NT2/D1 (cell line): ENCODE results near the gene CMBL.

Experiments
- DNase-seq: peaks from one replicate; pipeline ENCODE4 v3.0.0-alpha.2; 2011; ENCODE audit warnings: low read depth, low spot score
- H3K27me3 ChIP-seq: 2 replicates; pipeline ENCODE4 v1.6.0; 2011; ENCODE audit warnings: mild to moderate bottlenecking; ENCODE audit not compliant: insufficient read length, insufficient read depth
- H3K36me3 ChIP-seq: 2 replicates; pipeline ENCODE4 v1.6.1; 2011; ENCODE audit warnings: mild to moderate bottlenecking, low read length, mixed read lengths; ENCODE audit not compliant: insufficient read depth, insufficient read length
- H3K4me1 ChIP-seq: 2 replicates; pipeline ENCODE4 v1.5.1; 2011; ENCODE audit not compliant: insufficient read depth, insufficient read length
- H3K4me3 ChIP-seq: 2 replicates; pipeline ENCODE4 v1.5.1; 2011; ENCODE audit warnings: low read depth; ENCODE audit not compliant: insufficient read length
- H3K9ac ChIP-seq: 2 replicates; pipeline ENCODE4 v1.6.0; 2011; ENCODE audit warnings: low read depth; ENCODE audit not compliant: insufficient read length
- H3K9me3 ChIP-seq: 2 replicates; pipeline ENCODE4 v1.5.1; 2011; ENCODE audit warnings: mild to moderate bottlenecking, low read length; ENCODE audit not compliant: insufficient read depth
- SUZ12 ChIP-seq: IDR thresholded peaks from 2 replicates; pipeline ENCODE4 v1.6.1; 2011; ENCODE audit not compliant: insufficient read length, insufficient read depth; ENCODE audit errors: extremely low read depth
- YY1 ChIP-seq: IDR thresholded peaks from 2 replicates; pipeline ENCODE4 v1.6.1; 2011; ENCODE audit not compliant: insufficient read length, insufficient read depth
- ZNF274 ChIP-seq: IDR thresholded peaks from 2 replicates; pipeline ENCODE4 v1.6.1; 2011; ENCODE audit warnings: mild to moderate bottlenecking, low read depth, low read length

The CMBL gene

DNA sequence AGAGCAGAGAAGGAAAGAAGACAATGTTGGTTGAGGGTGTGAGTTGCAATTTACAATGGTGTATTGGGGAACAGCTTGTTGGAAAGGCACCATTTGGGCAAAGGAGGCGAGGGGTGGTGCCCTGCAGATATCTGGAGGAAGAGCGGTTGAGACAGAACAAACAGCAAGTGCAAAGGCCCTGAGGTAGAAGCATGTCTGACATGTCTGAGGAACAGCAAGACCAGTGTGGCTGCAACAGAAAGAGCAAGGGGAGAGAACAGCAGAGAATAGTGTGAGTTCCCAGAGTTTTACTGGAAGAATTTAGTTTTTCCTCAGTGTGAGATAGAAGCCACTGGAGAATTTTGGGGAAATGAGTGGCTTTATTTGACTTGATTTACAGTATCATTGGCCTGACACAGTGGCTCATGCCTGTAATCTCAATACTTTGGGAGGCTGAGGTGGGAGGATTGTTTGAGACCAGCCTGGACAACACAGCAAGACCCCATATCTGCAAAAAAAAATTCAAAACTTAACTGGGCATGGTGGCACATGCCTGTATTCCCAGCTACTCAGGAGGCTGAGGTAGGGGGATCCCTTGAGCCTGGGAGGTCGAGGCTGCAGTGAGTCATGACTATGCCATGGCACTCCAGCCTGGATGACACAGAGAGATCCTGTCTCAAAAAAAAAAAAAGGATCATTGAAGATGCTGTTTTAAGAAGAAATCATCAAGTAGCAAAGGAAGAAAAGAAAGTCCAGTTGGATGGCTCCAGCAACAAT, 13.6 kb downstream of the CMBL start:
- no peak overlapping the region for H3K9ac ChIP-seq
- no peaks in the 10 kb centered on the region for H3K27me3 ChIP-seq
- H3K9me3 ChIP-seq: no peaks in the 10 kb centered on the region
- H3K4me3 ChIP-seq: no peak overlapping the region
- H3K4me1 ChIP-seq: peaks cover 2% of the 10 kb centered on the region
- H3K36me3 ChIP-seq: peaks cover 8% of the 10 kb centered on the region
- no peak for DNase-seq
- TF ChIP-seq ZNF274 (no peak), SUZ12 (no peak), YY1 (no peak)

DNA sequence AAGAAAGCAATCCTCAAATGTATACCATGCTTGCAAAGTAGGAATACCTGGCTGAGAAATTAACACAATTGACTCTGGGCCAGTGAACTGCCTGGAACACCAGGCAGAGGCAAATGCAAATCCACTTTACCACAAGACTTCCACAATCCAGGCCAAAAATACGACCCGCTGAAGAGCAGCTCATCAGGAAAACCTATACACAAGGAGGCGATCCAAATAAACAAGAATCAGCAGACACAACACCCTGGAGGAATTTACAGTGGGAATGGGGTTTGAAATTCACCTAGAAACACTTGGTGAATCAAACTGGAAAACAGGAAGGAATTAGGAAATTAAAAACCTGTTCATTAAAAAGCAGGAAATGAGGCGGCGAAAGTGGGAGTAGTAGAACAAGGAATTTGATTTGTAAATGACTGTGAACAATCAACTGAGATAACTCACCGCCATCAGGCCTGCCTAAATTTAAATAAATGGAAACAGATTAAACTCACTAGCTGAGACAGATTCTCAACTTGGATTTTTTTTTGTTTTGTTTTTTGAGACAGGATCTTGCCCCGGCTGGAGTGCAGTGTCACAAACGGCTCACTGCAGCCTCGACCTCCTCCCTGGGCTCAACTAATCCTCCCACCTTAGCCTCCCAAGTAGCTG, 15.9 kb downstream of the CMBL start:
- no peak overlapping the region for H3K4me3 ChIP-seq
- no peak for TF ChIP-seq SUZ12
- no peak for TF ChIP-seq YY1
- TF ChIP-seq ZNF274: no peak
- no peaks in the 10 kb centered on the region for H3K4me1 ChIP-seq
- H3K36me3 ChIP-seq: peaks cover 16% of the 10 kb centered on the region
- DNase-seq: no peak
- H3K9ac ChIP-seq: no peak overlapping the region
- no peaks in the 10 kb centered on the region for H3K9me3 ChIP-seq
- no peaks in the 10 kb centered on the region for H3K27me3 ChIP-seq

DNA sequence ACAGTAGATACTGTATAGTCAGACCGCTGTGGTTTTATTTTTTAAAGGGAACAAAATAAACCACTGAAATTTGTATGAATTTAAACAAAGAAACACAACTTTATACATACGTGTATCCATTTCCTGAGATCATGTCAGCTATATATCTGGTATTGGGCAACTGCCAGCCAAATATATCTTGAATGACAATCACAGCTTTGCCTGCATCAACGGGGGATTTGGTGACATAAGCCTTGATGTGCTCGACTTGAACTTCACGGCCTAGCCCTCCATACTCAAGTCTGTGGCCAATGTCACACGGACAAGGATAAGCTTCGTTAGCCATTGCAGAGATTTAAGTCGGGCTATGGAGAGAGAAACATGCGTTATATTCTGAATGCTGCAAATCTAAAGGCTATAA, 17.3 kb downstream of the CMBL start:
- peaks cover 21% of the 10 kb centered on the region for H3K36me3 ChIP-seq
- H3K9ac ChIP-seq: no peak overlapping the region
- no peaks in the 10 kb centered on the region for H3K9me3 ChIP-seq
- no peaks in the 10 kb centered on the region for H3K4me1 ChIP-seq
- no peak for DNase-seq
- H3K4me3 ChIP-seq: no peak overlapping the region
- TF ChIP-seq YY1: no peak
- TF ChIP-seq SUZ12: no peak
- H3K27me3 ChIP-seq: no peaks in the 10 kb centered on the region

DNA sequence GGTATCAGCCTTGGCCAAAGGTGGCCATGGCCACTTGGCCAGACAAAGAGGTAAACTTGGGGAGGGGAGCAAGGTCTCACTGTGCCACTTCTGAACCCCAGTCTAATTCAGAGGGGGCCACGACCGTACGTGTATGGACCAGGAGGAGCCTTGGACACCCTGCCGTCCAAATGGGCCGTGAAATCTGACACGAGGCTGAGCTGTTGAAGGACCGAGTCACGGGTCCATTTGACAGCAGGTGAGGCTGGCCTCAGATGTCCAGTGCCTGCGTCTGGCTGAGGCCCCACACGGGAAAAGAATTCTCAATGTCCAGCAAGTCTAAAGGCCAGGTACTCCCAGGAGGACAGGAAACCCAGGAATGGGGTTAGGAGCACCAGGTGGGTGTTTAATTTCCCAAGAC, 17.7 kb downstream of the CMBL start:
- H3K4me1 ChIP-seq: no peaks in the 10 kb centered on the region
- no peaks in the 10 kb centered on the region for H3K9me3 ChIP-seq
- no peak overlapping the region for H3K4me3 ChIP-seq
- H3K9ac ChIP-seq: no peak overlapping the region
- H3K36me3 ChIP-seq: peaks cover 21% of the 10 kb centered on the region
- no peak for TF ChIP-seq YY1
- no peak for TF ChIP-seq SUZ12
- TF ChIP-seq ZNF274: no peak
- no peaks in the 10 kb centered on the region for H3K27me3 ChIP-seq
- DNase-seq: no peak

DNA sequence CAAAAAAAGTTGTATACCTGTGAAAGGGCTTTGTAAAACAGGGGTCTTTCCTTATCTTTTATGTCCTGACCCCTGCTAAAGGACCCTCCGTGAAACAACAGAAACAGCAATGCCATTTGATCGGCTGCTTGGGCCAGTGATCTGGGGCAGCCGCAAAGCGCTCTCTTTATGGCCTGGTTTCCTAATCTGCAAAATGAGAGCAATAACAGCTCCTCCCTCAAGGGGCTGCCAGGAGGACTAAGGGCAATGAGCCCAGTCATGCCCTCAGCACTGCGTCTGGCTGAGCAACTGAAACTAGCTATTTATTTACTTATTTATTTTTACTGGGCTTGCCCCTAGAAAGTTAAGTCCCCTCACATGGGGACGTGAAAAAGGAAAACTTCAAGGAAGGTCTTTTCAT, 18.3 kb downstream of the CMBL start:
- Histone ChIP-seq H3K9ac (no peak overlapping the region), H3K4me3 (no peak overlapping the region), H3K4me1 (no peaks in the 10 kb centered on the region), H3K36me3 (peaks cover 21% of the 10 kb centered on the region), H3K27me3 (no peaks in the 10 kb centered on the region), H3K9me3 (no peaks in the 10 kb centered on the region)
- TF ChIP-seq ZNF274 (no peak), SUZ12 (no peak), YY1 (no peak)
- DNase-seq: no peak

DNA sequence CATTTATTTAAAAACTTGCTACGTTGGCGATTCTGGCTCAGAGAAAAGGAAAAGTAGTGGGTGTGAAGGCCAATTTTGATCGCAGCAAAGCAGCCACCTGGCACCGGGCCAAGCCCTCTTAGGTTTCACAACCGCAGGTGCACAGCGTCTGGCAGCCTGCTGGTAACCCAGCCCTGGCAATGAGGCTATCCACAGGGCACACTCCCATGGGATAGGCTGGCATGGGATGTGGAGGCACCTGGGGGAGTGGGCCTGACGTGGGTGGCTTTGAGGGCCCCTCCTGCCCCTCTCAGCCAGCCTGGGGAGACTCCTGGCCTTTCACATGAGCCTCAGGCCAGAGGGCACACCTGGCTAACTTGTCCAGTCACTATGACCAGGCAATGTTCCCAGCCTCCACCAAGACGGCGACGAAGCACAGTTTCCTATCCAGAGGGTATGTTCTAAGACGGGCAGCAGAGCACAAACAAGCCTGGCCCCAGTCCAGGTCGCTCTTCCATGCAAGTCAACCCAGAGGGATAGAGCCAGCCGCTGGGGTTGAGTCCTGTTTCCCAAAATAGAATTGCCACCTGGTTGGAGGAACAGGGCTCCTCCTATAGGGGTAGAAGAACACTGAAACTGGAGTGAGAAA, 19.0 kb downstream of the CMBL start:
- H3K4me3 ChIP-seq: no peak overlapping the region
- no peaks in the 10 kb centered on the region for H3K9me3 ChIP-seq
- DNase-seq: no peak
- no peaks in the 10 kb centered on the region for H3K27me3 ChIP-seq
- H3K9ac ChIP-seq: no peak overlapping the region
- peaks cover 21% of the 10 kb centered on the region for H3K36me3 ChIP-seq
- no peaks in the 10 kb centered on the region for H3K4me1 ChIP-seq
- TF ChIP-seq SUZ12 (no peak), ZNF274 (no peak), YY1 (no peak)

DNA sequence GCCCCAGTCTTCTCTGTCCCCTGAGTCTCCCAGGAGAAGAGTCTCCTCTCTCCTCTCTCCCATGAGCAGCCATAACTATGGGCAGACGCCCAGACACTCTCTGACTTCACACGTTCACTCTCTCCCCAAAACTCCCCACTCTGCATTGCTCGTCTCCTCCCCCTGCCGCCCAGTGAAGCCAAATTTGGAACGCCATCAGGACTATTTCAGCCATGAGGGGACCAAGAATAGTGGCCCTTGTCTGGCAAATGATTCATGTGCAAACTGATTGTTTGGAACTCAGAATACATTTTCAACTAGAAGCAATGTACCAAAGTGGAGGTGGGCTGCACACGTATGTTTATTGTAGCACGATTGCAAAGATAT, 20.9 kb downstream of the CMBL start:
- H3K36me3 ChIP-seq: peaks cover 21% of the 10 kb centered on the region
- DNase-seq: no peak
- no peak overlapping the region for H3K9ac ChIP-seq
- H3K9me3 ChIP-seq: no peaks in the 10 kb centered on the region
- no peak overlapping the region for H3K4me3 ChIP-seq
- no peaks in the 10 kb centered on the region for H3K27me3 ChIP-seq
- TF ChIP-seq YY1 (no peak), ZNF274 (no peak), SUZ12 (no peak)
- H3K4me1 ChIP-seq: no peaks in the 10 kb centered on the region
